NCI-H2196 treated with DMSO at 0.1 percent for 48 hours (cell line): ENCODE data around the gene LPCAT2.
A peak's percentile ranks its signal among the peaks of the same experiment; 100 is the strongest.

Source experiments
- DNase-seq: peaks from one replicate; lab custom pipeline; 2025; ENCODE audit not compliant: unreplicated experiment; lab: John Stamatoyannopoulos, UW

LPCAT2 gene

DNA sequence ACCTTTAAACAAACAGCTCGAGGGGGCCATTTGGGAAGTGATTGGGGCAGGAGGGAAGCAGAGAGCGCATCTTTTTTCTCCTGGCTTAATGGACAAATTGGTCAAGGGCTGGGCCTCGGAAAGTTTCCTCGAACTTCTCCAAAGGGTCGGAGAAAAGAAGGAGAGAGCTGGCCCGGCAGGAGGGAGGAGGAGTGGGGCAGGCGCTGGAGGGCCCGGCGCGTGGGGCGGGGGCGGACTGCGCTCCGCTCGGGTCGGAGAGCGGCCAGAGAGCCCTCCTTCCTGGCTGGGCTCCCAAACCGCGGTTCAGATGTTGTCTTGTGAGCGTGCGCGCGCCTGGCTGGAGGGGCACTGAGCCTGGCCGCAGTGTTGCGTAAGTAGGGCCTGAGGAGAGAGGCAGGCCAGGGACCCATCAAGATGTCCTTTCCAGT is 28.6 kb upstream of the LPCAT2 start:
- DNase-seq = no peak

DNA sequence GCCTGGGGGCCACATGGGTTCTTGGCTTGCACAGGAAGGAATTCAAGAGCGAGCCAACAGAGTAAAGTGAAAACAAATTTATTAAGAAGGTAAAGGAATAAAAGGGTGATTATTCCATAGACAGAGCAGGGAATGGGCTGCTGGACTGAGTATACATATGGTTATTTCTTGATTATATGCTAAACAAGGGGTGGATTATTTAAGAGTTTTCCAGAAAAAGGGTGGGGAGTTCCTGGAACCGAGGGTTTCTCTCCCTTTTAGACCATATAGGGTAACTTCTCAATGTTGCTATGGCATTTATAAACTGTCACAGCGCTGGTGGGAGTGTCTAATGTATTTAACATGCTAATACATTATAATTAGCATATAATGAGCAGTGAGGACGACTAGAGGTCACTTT is 27.8 kb upstream of the LPCAT2 start:
- DNase-seq = no peak

DNA sequence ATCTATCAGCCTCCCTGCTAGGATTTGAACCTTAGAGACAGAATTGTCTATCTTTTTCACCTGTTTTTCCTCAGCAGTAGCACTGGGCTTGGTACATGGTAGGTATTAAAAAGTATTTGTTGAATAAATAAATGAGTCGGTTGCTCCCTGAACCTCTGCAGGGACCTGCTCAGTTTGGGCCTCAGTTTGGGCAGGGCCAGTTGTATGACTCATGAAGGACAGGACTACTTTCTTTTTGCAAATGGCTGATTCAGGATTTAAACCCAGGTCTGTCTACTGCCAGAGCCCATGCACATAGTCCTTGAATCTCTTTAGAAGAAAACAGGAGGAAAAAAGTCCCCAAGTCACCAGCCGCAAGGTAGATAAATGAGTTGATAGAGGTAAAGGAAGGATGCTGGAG is 26.8 kb upstream of the LPCAT2 start:
- DNase-seq = no peak

DNA sequence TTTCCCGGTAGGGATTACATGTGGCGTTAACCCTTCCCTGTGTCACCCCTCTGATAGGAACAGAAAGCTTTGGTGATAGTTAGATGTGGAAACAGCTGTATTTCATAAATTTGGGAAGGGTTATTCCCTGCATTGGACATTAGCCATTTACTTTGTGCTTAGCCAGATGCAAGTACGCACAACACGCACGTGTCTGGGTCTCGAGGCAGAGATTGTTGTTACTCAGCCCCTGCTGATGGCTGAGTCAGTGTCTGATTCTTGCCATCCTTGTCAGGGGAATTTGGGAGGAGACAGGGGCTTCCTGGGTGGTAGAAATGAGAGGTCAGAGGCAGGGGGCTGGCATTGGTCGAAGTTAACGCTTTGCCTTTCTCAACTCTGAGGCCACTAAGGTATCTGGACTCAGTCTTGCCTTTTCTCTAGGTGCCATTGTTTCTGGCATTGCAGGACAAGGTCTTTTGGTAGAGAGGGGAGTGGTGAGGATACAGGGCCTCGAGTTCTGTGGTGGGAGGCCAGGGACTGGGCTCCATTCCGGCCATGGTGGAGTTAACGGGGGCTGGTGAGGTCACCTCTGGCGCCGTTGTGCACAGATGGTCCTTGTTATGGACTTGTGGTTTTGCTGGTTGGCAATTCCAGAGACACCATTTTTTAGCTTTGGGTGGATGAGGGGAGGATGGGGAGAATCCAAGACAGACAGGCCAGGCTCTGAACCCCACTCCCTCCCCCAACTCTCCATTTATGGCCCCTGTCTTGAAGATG is 21.6 kb upstream of the LPCAT2 start:
- no peak for DNase-seq

DNA sequence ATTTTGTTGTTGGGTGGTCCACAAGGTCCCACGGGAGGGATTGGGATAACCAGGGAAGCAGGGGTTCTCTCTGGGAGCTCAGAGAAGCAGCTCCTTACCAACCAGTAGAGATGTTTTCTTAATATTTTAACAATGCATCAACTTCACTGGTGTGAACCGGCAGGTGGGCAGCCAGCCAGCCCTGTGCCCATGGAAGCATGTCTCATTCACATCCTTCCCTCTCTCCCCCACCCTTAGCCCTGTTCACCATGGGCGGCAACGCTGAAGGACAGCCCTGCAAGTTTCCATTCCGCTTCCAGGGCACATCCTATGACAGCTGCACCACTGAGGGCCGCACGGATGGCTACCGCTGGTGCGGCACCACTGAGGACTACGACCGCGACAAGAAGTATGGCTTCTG is 20.6 kb upstream of the LPCAT2 start:
- no peak for DNase-seq

DNA sequence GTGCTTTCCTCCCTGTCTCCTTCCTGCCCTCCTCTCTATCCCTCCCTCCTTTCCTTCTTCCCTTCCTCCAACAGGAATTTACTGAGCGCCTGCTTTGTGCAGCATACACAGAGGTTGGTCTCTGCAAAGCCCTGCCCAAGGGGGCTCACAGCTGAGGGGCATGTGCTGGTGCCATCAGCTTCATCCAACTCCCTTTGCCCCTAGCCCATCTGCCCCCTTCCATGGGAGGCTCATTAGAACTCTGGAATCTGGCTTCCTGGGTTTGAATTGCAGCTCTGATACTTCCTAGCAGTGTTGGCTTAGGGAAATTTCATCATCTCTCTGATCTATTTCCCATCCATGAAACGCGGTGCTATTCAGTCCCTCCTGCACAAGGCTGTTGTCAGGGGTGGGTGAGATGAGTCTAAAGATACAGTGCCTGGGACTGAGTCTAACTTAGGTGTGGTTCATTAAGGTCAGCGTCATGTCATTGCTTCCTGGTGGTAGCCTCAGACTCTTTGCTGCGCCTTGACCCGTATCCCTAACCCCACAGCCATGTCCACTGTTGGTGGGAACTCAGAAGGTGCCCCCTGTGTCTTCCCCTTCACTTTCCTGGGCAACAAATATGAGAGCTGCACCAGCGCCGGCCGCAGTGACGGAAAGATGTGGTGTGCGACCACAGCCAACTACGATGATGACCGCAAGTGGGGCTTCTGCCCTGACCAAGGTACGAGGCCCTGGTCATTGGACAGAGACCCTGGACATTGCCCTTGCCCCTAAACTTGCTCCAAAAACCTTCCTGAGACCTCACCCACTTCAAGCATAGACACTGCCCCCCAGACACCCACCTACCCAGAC is 19.5 kb upstream of the LPCAT2 start:
- no peak for DNase-seq

DNA sequence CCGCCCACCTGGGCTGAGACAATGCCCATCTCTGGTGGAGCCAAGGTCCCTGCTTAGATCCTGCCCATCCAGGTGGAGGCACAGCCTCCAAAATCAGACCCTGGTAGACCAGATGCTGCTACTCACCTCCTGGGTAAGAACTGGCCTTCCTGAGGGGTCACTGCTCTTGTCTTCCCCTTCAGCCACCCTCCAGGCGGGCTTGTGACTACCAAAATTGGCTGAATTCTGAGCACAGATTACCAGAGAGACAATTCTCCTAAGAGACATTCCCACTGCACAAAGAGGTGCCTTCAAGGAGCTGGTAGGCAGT is 19.0 kb upstream of the LPCAT2 start:
- no peak for DNase-seq

DNA sequence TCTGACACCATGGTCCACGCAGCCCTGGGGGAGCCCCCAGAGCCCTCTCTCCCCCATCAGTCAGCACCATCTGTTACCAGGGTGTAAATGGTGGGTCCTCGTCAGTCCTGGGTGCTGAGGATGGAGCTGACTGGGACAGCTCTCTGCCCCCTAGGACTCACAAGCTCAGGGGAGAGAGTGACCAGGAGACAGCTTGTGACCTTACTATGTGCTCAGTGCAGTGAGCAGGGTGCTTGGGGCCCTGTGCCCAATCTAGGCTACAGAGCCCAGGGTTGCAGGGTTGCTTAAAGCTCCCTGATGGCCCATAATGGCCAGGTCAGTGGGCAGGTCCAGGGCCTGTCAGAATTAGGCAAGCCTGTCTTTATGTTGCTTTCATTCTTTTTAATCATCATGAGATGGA is 18.6 kb upstream of the LPCAT2 start:
- DNase-seq = no peak

DNA sequence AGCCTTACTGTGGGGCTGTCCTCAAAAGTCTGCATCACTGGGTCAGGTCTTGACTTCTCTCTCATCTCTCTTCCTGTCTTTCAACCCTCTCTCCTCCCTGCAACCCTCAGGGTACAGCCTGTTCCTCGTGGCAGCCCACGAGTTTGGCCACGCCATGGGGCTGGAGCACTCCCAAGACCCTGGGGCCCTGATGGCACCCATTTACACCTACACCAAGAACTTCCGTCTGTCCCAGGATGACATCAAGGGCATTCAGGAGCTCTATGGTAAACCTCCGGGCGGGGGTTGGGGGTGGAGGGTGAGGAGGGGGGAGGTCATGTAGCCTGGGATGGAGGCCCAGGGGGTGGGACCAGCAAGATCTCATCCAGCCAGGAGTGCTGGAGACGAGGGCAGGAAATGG is 17.2 kb upstream of the LPCAT2 start:
- no peak for DNase-seq

DNA sequence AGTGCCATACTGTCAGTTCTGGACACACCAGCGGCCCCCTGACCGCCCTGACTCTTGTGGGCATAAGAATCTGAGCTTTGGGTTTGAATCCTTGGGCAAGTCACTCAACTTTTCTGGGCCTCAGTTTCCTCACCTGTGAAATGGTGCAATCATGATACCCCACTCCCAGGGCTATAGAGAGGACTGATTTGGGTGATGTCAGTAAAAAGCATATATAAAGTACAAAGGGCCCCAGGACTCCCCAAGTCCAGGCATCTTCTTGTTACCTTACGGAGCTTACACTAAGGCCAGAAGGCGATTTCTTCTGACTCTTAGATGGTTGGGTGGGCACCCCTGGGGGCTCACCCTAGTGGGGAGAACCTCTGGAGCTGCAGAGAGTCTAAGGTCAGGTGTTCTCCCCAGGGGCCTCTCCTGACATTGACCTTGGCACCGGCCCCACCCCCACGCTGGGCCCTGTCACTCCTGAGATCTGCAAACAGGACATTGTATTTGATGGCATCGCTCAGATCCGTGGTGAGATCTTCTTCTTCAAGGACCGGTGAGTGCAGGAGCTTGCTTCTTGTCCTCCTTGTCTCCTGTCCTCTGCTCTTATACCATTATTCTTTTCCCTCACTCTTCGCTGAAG is 16.0 kb upstream of the LPCAT2 start:
- no peak for DNase-seq

DNA sequence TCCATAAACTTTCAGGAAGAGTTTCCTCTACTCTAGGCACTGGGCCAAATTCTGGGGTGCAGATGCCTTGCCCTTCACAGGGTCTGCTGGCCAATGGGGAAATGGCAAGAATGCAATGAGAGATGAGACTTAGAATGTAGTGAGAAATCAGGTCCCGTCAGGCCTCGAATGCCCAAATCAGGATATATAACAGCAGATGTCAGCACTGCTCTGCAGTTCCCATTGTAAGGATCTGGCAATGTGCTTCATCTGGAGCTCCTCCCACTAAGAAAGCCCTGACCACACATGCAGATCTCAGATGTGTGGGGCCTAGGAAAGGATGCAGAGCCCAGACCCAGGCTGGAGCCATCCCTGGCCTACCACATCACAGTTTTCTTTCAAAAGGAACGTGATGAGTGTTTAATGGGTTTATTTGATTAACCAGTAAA is 13.9 kb upstream of the LPCAT2 start:
- no peak for DNase-seq

DNA sequence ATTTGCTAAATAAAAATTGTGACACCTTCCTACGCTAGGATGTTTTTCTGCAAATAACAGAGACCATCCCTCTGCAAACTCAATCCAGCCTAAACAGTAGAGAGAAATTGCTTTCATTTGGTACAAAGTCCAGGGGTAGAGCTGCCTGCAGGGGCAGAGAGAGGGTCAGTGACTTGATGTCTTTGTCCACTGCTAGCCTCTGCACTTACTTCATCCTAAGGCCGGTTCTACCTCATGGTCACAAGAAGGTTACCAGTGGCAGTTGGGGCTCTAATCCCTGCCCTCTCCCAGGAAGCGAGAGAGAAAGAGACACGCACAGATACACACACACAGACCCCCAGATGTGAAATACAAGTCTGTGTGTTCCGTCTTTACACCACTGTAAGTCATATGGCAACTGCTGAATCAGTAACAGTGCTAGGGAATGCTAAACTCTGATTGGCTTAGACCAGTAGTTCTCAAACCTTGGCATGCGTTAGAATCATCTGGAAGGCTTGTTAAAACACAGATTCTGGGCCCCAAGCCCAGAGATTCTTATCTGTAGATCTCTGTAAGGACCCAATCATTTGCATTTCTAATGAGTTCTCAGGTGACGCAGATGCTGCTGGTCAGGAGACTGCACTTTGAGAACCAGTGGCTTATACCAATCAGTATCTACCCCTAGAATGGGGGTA is 13.1 kb upstream of the LPCAT2 start:
- DNase-seq = no peak

DNA sequence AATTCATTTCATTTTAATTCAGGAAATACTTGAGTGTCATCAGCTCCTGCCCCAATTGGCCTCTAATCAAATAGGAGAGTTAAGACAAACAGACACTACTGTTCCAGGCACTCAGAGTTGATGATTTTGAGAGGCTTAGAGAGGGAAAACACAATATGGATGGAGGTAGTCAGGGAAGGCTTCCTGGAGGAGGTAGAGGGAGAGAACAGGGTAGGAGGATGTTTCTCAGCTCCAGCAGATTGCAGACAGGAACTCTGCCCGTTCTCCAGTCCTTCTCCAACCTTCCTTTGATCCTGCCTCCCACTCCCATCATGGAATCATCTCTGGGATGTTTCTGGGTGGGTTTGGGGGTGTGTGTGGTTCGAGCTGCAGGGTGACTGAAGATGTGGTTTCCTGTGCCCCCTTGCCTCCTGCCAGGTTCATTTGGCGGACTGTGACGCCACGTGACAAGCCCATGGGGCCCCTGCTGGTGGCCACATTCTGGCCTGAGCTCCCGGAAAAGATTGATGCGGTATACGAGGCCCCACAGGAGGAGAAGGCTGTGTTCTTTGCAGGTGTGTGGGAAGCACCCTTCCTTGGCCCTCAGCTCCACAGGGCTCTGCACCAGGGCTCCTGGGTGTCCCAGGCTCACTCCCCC is 12.2 kb upstream of the LPCAT2 start:
- no peak for DNase-seq

DNA sequence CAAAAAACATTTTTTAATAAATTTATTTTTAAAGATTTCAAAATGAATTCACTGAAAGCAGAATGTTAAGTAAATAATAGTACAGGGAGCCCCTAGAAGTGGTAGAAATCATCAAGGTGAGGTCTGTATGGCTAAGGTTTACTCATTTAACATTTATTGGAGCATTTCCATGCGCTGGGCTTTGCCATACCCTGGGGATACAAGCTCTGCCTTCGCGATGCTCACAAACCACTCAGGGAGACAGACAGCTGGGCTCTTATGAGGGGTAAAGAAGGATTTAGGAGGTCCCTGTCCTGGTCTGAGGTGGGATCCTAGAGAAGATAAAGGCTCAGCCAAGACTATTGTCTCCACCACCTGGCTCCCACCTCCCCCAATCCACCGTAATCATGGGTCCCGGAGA is 11.3 kb upstream of the LPCAT2 start:
- no peak for DNase-seq

DNA sequence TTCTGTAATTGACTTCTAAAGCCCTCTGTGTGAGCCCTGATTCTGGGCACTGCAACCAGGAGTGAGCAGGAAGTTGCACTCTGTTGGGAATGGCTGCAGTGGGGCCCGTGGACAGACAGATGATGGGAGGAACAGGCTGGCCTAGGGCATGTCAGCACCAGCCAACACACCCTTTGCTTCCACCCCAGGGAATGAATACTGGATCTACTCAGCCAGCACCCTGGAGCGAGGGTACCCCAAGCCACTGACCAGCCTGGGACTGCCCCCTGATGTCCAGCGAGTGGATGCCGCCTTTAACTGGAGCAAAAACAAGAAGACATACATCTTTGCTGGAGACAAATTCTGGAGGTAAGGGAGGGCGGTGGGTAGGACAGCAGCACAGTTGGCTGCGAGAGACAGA is 10.8 kb upstream of the LPCAT2 start:
- DNase-seq = no peak

DNA sequence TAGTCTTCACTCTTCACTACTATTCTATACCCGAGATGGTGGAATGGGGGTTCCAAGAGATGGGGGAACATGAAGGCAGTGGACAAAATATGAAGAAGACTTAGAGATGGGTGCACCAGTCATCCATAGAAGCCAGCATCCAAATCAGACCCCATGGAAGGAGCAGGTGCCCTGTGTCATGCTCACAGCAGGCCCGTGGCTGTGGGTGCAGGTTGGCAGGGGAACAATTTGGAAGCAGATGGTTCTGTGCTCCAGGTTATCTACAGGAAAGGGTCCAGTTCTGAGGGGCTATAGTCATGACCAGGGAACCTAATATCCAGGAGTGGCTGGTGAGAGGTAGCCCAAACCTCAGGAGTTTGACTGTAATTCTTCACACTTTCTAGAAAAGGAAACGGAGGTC is 9.6 kb upstream of the LPCAT2 start:
- DNase-seq = no peak

DNA sequence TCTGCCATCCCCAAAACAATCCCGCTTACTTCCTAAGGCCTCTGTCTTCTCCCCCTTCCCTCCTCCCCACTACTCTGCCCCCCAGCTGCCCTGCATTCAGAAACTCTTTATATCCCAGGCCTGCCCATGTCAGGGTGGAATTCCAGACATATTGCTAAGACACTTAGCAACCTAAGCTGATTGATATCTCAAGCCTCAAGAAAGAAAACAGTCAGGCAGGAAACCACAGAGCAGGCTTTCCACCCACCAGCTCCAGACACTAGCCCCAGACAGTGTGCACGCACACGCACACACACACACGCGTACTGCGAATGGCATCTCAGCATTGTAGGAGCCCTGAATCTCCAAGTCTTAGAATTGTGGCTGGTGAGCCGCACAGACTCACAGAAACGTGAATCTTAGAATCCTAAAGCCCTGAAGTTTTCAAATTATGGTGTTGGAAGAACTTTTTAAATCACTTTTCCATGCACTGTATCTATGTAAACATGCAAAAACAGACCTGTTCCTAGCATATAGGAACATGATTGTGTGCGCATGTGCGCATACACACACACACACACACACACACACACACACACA is 8.8 kb upstream of the LPCAT2 start:
- no peak for DNase-seq

DNA sequence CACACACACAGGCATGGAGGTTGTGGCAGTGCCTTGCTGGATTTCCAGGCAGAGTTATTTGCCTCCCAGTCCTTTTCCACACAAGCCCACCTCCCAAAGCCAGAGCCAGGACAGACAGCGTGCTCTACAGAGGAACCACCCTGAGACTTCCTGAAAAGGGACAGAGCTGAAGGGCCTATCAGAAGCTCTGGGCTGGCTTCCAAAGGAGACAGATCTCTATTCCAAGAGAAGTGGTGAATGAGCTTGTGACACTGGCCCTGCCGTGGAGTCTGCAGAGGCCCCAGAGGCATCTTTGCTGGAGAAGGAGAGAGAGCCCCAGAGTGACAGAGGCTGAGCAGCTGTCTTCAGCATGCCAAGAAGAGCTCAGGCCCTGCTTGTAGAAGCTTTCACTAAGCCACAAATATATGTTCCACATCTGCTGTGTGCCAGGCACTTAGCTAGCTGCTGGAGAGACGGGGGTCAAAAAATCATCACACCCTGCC is 8.3 kb upstream of the LPCAT2 start:
- no peak for DNase-seq

DNA sequence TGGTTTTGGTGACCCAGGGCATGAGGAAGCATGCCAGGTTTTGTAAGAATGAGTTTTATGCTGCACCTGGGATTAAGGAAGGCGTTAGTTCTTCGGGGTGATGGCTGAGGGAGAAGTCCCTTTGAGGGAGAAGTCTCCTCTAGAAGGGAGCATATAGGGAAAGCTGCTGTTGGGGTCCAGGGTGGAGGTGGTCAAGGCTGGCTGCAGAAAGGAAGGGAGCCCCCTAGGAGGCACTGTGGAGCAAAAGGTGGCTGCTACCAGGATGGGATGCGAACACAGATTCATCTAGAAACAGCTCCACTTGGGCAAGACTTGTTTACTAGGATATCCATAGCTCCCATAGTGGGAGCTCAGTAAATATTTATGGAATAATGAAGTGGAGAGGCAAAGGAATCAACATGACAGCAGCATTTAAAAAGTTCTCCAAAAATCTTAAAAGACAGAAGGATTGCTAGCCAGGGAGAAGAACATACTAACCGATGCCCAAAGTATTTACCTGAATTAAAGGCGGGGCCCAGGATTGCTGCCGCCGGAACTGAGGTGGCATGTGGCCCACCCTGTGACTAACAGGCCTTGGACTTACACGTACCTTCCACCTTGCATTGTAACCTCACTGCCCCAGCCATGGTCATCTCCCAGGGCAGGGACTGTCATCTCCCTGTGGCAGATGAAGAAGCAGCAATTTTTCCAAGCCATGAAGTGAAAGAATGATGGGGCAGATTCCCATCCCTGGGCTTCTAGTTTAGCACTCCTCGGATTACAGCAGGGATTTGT is 7.1 kb upstream of the LPCAT2 start:
- no peak for DNase-seq

DNA sequence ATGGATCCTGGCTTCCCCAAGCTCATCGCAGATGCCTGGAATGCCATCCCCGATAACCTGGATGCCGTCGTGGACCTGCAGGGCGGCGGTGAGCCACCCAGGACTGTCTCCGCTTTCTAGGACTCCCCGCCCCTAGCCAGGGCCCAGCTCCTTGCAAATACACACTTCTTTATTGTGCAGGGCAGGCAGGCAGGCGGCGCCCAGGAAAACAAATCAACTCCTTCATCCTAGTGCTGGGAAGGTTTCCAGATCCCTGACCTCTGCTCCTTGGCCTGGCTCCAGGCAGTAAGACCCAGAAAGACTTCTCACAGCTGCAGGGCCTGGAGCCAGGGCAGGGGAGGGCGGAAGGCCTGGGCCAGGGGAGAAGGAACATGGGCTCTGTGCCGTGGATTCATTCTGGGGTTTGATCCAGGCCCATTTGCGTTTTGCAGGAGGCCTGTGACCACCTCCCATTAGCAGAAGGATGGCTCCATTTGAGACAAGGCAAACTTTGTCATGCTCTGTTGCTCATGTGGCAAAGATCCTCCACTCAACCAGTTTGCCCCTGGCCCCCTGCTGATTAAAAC is 6.0 kb upstream of the LPCAT2 start:
- peak; percentile 5 for DNase-seq
